Subcutaneous preadipocyte (primary cell): ENCODE measurements around the gene ABCB9. TPM values are rescaled to one million over a fixed set of nuclear protein-coding genes. Genes with fewer than 3 reads are reported as not detected.

Source experiments
- small RNA-seq: library from RNA; depleted of rRNA; stranded (forward); fragments of <200 nt; gene quantifications from one replicate; pipeline ENCODE3, GENCODE V24; 2012
- total RNA-seq: library from RNA; depleted of rRNA; stranded (reverse); fragments of >200 nt; gene quantifications from 2 replicates; pipeline ENCODE4 v1.2.3, GENCODE V29; 2012

The ABCB9 gene
- total RNA-seq = 9.6 and 10.2 TPM in 2 replicates

DNA sequence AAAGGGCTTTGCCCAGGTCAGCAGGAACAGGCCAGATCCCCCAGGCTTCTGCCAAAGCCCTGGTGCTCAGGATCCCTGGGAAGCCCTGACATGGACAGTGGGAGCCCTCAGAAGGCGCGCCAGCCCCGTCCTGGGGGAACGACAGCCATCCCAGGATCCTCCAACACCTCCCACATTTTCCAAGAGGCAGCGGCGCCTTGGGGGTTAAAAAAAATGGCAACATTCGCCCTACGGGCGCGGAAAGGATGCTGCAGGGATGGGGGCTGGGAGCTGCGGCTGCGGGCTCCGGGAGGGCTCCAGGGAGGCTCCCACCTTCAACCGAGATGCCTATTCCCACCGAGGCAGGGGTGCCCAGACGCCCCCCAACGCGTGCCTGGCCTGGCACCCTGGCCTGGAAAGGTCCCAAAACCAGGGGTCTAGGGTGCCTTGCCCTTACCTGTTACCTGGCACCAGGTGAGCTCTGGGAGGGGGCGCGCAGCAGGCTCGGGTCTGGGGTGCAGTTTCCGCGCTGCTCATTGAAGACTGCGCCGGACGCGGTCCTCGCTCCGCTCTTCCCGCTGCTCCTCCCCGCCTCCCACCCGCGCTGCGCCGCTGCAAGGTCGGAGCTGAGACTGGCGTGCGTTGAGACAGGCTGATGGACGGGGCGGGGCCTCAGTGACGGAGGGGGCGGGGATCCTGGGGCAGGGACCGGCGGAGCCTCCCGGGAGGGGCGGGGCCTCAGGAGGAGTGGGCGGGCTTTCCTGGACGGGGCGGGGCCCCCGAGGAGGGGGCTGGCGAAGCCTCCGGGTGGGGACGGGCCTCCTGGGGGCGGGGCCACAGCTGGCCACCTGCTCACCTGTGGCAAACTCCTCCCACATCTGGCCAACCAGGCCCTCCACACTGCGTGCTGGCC, at the start of gene ABCB9:
Gene ABCB9, minus strand, starts transcription at position 613 of the 892 bp plus-strand sequence. CDS start 6,228 bp downstream, outside the sequence.

DNA sequence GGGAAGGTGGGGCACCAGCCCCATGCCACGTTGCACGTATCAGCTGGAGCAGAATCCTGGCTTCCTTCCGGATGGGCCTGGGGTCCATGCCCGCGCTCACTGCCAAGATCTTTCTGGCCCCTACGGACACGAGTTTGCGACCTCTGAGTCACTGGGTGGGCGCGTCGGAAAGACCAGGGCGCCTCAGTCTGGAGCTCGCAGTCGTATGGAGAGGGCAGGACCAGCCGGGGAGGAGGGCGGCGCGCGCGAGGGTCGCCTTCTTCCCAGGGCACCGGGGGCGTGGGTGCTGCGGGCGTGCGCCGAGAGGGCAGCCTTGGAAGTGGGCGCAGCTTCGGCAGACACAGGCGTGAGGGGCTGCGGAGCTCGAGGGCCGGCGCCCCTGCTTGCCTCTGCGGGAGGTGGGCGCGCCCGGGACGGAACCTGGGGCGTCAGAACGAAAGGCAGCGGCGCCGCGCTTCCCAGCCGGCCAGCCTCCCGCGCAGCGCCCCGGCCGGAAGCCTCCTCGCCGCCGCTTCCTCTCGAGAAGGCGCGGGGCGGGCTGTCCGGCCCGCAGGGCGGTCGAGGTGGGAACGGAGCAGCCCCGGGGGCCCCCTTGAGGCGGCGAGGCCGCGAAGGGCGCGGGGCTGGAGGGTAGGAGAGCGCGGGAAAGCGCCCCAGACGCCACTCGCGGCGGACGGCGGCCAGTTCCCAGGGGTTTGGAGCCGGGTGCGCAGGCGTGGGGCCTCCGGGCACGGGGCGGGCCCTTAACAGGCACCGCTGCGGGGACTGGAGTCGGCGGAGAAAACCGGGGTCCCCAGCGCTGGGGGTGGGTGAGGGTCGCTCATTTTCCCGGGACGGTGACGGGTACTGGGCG, 14.1 kb upstream of the ABCB9 start, which contains the start of gene ARL6IP4:
Gene ARL6IP4, plus strand, starts transcription at position 499 of the 853 bp plus-strand sequence. CDS start 459 bp downstream, outside the sequence.

DNA sequence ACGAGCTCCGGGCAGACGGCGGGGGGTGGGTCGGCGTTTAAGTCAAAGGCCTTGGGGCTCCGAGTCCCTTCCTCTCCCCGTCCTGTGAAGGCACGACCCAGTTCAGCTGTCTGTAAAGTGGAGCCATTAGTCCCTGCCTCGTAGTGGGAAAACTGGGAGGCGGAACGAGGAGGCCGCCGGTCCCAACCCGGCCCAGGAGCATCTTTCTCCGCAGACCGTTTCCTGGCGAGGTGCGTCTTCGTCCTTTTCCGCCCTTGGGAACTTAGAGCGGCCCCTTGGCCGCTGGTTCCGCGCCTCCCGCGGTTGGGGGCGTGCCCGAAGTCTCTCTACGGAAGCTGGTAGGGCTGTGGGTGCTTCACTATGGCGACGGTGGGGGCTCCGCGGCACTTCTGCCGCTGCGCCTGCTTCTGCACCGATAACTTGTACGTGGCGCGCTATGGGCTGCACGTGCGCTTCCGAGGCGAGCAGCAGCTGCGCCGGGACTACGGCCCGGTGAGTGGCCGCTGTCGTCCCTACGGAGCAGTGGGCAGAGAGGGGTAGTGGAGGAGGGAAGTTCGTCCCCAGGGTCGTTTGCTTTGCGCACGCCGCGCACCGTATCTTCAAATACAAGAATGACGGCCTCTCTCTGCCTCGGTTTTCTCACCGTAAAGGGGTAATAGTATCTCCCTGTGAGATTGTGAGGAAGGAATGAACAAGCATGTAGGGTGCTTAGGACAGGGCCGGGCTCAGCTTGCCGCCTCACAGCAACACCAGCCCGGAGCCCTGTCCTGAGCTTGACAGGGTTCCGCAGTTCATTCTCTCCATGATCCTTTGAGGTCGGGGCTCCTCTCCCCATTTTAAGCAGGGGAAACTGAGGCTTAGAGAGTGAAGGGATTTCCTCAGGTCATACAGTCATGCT, 8.9 kb upstream of the ABCB9 start, which contains the start of gene OGFOD2:
Gene OGFOD2, plus strand, starts transcription at position 353 of the 898 bp plus-strand sequence. Its CDS starts 8 bp downstream, at position 361.

DNA sequence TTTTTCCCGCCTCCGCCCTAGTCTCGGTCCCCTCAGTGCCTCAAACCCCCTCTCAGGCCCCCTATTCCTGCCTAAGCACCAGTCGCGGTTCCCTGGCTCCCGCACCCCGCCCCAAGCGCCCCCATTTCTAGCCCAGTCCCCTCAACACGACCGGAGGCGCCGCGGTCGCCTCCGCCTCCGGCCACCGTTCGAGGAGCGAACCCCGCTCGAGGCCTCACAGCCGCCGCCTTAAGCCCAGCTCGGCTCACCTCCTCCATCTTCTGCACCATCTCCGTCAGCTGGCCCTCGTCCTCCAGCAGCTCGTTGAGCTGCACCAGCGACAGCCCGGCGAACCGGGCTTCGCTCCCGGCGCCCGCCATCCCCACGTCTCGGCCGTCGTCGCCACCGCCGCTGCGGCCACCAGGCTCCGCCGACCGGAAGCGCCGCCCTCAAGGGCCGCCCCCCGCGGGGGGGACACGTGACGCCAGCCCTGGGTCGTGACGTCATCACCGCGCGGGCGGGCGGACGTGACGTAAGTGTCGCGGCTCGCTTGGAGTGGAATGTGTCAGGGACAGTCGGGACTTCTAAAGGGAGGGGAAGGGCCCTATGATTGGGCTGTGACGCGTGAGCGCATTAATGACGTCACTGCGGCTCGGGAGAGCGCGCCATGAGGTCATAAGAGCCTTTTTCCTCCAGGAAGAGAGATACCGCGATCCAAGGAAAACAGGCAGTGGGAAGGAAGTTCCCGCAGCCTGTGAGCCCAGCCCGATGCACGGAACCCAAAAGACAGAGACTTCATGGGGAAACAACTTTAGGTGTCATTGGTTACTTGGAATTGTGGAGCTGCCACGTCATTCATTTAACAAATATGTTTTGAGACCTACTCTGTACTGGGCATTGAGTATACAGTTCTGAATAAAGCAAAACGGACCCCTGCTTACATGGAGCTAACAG, 70.3 kb downstream of the ABCB9 start, which contains the start of gene VPS37B:
Gene VPS37B, minus strand, starts transcription at position 421 of the 933 bp plus-strand sequence. Its CDS starts 62 bp downstream, at position 359.

Small RNA genes within 50 kb of the gene (small RNA-seq; reads per million reads assigned to genes)
- gene ARL6IP4 (not detected), gene MIR4304 (not detected)

Other genes starting within 250 kb of the ABCB9 start
- not detected in 2 replicates for gene HCAR3, start 249.7 kb downstream of the ABCB9 start, total RNA-seq
- gene HCAR1, start 235.6 kb downstream of the ABCB9 start, total RNA-seq = 1.1 and 2.2 TPM in 2 replicates
- gene DENR, start 213.6 kb downstream of the ABCB9 start, total RNA-seq = 26.1 and 35.2 TPM in 2 replicates
- gene CCDC62, start 191.9 kb downstream of the ABCB9 start, total RNA-seq = 0.39 and 0.73 TPM in 2 replicates
- gene HIP1R, start 131.0 kb downstream of the ABCB9 start, total RNA-seq = 25.7 and 57.7 TPM in 2 replicates
- 19.7 and 21.7 TPM in 2 replicates for gene VPS37B, start 70.3 kb downstream of the ABCB9 start, total RNA-seq
- 8.5 and 12.1 TPM in 2 replicates for gene OGFOD2, start 8.8 kb upstream of the ABCB9 start, total RNA-seq
- 118 and 131 TPM in 2 replicates for gene ARL6IP4, start 14.2 kb upstream of the ABCB9 start, total RNA-seq
- gene PITPNM2, start 184.6 kb upstream of the ABCB9 start, total RNA-seq = 4.0 and 8.8 TPM in 2 replicates